Glomerular endothelial cell (primary cell): ENCODE measurements around the gene TAS2R10. TPM values are rescaled to one million over a fixed set of nuclear protein-coding genes. Genes with fewer than 3 reads are reported as not detected.
"Not testable (repeated sequence)": the region's sequence is repeated elsewhere in the genome, so short reads cannot be mapped to it uniquely, and the experiment has no call there.

ENCODE experiments used
- DNase-seq: peaks from one replicate; pipeline ENCODE4 v3.0.0-alpha.2; 2011; ENCODE audit warnings: low read depth, low spot score; ENCODE audit errors: extremely low read depth
- total RNA-seq: library from RNA; depleted of rRNA; stranded (reverse); fragments of >200 nt; gene quantifications from 2 replicates; pipeline ENCODE4 v1.2.3, GENCODE V29; 2015

TAS2R10 gene
- 0.15 and 1.1 TPM in 2 replicates for total RNA-seq

GRCh38 chr12:10826258-10826657, at the start of gene TAS2R10:
TSS of gene TAS2R10 (minus strand) at chr12:10826358. CDS start at chr12:10826269, 89 bp downstream.
- no peak for DNase-seq

GRCh38 chr12:10873378-10873777, 47.2 kb upstream of the TAS2R10 start:
- DNase-seq = no peak

GRCh38 chr12:10867381-10867780, 41.2 kb upstream of the TAS2R10 start:
- DNase-seq = no peak

GRCh38 chr12:10863512-10864218, 37.5 kb upstream of the TAS2R10 start:
- DNase-seq = no peak

- no peak for DNase-seq
Measured at GRCh38 chr12:10861366-10861765, 35.2 kb upstream of the TAS2R10 start.

GRCh38 chr12:10855807-10856206, 29.6 kb upstream of the TAS2R10 start:
- DNase-seq = no peak

GRCh38 chr12:10853776-10854175, 27.6 kb upstream of the TAS2R10 start:
- no peak for DNase-seq

- no peak for DNase-seq
Measured at GRCh38 chr12:10851243-10851858, 25.2 kb upstream of the TAS2R10 start.

- DNase-seq = no peak
Measured at GRCh38 chr12:10849425-10849878, 23.3 kb upstream of the TAS2R10 start, which contains the start of gene PRR4. TSS of gene PRR4 (minus strand) at chr12:10849475. CDS start at chr12:10849437, 38 bp downstream.

GRCh38 chr12:10847744-10848143, 21.6 kb upstream of the TAS2R10 start:
- no peak for DNase-seq

- DNase-seq = no peak
Measured at GRCh38 chr12:10842862-10843261, 16.7 kb upstream of the TAS2R10 start.

- DNase-seq = no peak
Measured at GRCh38 chr12:10838461-10838860, 12.3 kb upstream of the TAS2R10 start.

- no peak for DNase-seq
Measured at GRCh38 chr12:10829994-10830393, 3.8 kb upstream of the TAS2R10 start.

- no peak for DNase-seq
Measured at GRCh38 chr12:10824957-10825356, 1.2 kb downstream of the TAS2R10 start.

- DNase-seq = no peak
Measured at GRCh38 chr12:10811883-10812536, 14.1 kb downstream of the TAS2R10 start.

- no peak for DNase-seq
Measured at GRCh38 chr12:10810068-10810467, 16.1 kb downstream of the TAS2R10 start, which contains the start of gene TAS2R9. TSS of gene TAS2R9 (minus strand) at chr12:10810168. CDS start at chr12:10810075, 93 bp downstream.

GRCh38 chr12:10807186-10807585, 19.0 kb downstream of the TAS2R10 start, which contains the start of gene TAS2R8:
TSS of gene TAS2R8 (minus strand) at chr12:10807286. CDS start at chr12:10806980, 306 bp downstream.
- DNase-seq = no peak

GRCh38 chr12:10802587-10802986, 23.6 kb downstream of the TAS2R10 start, which contains the start of gene TAS2R7:
TSS of gene TAS2R7 (minus strand) at chr12:10802627. CDS start at chr12:10802570, 57 bp downstream.
- DNase-seq = no peak

- DNase-seq = no peak
Measured at GRCh38 chr12:10801741-10802140, 24.4 kb downstream of the TAS2R10 start.

- DNase-seq = no peak
Measured at GRCh38 chr12:10794222-10794621, 31.9 kb downstream of the TAS2R10 start.

GRCh38 chr12:10791769-10792168, 34.4 kb downstream of the TAS2R10 start:
- DNase-seq = not testable (repeated sequence)
